Measurements from ENCODE around the gene PKNOX2.

DNA sequence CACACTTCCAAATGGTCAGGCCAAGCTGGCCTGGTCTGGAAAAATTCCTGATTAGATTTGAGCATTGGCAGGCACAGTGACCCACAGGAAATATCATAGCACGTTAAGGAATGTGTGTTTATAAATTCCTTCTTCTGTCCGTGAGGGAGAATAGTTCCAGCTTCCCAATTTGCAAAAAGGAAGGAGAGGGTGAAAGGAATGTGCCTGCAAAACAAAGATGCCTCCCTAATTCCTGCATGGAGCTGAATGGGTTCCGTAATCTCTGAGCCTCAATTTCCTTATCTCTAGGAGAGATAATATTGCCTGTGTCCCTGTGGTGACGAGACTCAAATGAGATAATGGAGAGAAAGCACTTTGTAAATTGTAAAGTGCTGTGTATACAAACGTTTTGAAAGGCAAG, 226.4 kb downstream of the PKNOX2 start:
- TF ChIP-seq CTCF (IDR thresholded peaks at IDR 0.05; ENCODE audit: borderline replicate concordance, extremely low read depth, low read length, poor library complexity, severe bottlenecking), result no peak
- TF ChIP-seq EZH2 (IDR thresholded peaks at IDR 0.05; ENCODE audit: borderline replicate concordance, low read depth, low read length, severe bottlenecking), result no peak
